HG03521 (cell line): ENCODE measurements around the gene ATAD3B.
"Not testable (repeated sequence)": the region's sequence is repeated elsewhere in the genome, so short reads cannot be mapped to it uniquely, and the experiment has no call there.

ENCODE experiments used
- ATAC-seq: cut with Tn5 transposase; IDR thresholded peaks from one replicate; pipeline ENCODE4 v1.9.1; 2021; ENCODE audit warnings: mild to moderate bottlenecking, moderate library complexity; ENCODE audit not compliant: unreplicated experiment

Gene ATAD3B

DNA sequence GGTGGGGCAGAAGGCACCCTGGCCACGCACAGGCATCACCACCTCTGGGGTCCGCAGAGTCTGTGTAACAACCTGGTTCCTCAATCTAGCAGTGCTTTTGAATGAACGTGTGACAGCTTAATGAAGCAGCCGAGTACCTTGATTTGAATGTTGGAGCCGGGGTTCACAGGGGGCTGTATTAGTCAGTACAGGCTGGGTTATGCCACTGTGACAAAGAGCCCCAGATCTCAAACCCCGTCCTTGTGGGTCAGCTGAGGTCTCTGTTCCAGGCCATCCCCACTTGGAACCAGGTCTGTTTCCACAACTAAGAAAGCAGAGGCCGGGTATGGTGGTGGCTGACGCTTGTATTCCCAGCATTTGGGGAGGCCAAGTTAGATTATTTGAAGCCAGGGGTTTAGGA lies 58.4 kb downstream of the ATAD3B start:
- no peak for ATAC-seq

DNA sequence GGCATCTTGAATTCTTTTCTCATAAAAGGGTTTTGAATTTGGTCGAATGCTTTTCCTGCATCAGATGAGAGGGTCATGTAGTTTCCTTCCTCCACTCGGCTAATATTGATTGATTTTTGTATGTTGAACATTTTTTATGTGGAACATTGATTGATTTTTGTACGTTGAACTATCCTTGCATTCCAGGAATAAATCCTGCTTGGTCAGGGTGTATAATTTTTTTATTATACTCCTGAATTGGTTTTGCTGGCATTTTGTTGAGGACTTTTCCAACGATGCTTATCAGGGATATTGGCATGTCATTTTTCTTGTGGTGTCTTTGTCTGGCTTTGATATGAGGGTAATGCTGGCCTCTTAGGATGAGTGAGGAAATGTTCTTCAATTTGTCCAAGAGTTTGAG lies 60.4 kb downstream of the ATAD3B start:
- ATAC-seq: no peak

DNA sequence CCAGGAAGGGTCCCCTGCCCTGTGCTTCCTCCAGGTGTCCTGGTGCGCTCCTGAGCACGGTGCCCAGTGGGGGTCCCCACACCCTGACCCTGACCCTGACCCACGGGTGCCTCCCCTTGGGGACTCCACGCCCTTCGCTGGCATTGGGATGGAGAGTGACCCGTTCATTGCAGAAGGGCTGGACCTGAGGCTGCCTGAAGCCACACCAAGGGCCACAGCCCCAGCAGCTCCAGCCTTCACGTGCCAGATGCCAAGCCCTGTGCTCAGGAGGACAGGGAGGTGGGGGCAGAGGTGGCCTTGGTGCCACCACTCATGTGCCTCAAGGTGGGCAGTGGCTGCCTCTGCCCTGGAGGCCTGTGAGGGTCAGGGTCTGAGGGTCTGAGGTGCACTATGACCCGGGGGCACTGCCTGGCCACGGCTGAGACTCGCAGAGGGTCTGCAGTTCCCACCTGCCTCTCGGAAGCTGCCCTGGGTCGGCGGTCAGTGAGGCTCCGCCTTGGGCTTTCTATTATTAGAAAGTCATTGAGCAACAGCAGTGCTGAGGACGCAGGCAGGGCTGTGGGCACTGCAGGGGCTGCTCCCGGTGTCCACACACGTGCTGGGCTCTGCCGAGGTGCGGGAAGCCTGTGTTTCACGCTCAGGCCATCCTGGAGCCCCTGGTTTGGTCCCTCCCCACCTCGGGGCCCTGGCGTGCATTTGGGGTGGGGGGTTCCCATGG lies 61.8 kb downstream of the ATAD3B start:
- ATAC-seq: not testable (repeated sequence)

DNA sequence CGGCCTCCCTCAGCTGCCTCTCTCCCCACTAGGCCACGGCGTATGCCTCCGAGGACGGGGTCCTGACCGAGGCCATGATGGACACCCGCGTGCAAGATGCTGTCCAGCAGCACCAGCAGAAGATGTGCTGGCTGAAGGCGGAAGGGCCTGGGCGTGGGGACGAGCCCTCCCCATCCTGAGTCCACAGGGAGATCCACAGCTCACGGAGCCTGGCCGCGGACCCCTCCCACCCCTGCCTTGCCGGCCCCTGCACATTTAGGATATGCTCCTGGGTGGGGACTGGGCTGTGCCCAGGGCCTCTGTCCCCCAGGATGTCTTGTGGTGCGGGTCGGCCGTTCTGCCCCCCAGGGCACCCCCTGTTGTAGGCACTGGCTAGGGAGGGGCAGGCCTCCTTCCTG lies 62.3 kb downstream of the ATAD3B start:
- ATAC-seq: not testable (repeated sequence)

DNA sequence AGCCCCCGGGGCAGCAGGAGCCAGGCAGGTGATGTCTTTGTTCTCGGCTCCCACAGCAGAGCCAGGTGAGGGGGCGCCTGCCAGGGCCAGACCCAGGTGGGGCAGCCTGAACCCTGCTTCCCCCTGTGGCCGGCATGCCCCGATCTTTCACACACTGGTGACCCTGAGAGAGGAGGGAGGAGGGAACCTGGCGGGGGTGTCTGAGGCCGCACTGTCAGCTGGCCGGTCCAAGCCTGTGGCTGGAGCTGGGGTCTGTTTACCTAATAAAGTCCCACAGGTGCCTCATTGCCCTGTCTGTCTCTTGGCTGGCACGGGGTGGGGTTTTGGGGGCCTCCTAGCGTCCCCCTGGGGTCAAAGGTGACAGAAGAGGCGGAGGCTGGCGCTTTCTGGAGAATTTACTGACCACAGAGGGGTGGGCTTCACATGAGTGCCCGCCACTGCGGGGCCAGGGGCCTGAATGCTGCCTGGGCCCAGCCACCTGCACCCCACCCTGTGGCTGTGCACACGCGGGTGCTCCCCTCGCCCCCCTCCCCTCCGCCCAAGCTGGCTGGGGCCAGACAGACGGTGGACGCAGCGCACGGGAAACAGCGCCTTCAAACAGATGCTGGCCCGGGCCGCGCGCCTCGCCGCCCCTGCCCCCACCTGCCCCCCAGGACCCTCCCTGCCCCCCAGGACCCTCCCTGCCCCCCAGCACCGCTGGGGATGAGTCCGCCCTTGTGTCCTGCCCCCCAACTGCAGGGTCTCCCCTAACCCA lies 63.0 kb downstream of the ATAD3B start:
- ATAC-seq: no peak

DNA sequence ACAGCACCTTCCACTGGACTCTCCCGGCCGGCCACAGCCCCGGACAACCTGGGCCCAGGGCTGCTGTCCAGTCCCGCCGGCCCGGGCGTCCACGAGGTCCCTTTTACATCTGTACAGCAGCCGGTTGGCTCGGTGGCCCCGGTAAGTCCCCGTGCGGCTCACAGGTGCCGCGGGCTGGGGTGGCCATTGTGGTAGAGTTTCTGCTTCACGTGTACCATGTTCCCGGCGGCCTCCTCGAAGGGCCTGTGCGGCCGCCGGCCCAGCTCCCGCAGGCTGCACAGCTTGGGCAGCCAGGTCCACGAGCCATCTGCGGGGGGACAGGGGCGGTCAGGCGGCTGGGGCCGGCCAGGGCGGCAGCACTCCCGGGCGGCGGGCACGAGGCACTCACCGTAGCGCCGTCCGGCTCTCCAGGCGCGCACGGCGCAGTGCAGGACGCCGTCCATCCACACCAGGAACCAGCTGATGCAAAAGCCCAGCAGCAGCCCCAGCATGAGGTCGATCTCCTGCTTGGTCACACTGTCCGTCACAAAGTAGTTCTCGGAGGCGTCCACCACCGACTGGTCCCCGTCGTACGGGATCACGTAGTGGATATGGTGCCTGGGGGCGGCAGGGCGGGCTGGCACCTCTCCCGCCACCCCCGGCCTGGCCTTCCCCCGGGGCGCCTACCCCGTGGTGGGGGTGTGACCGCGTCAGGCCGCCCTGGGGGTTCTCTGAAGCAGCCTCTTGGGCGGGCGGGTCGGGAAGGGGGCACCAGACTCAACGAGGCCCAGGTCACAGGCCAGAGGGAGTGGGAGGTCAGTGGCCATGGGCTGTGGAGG lies 63.8 kb downstream of the ATAD3B start:
- no peak for ATAC-seq

DNA sequence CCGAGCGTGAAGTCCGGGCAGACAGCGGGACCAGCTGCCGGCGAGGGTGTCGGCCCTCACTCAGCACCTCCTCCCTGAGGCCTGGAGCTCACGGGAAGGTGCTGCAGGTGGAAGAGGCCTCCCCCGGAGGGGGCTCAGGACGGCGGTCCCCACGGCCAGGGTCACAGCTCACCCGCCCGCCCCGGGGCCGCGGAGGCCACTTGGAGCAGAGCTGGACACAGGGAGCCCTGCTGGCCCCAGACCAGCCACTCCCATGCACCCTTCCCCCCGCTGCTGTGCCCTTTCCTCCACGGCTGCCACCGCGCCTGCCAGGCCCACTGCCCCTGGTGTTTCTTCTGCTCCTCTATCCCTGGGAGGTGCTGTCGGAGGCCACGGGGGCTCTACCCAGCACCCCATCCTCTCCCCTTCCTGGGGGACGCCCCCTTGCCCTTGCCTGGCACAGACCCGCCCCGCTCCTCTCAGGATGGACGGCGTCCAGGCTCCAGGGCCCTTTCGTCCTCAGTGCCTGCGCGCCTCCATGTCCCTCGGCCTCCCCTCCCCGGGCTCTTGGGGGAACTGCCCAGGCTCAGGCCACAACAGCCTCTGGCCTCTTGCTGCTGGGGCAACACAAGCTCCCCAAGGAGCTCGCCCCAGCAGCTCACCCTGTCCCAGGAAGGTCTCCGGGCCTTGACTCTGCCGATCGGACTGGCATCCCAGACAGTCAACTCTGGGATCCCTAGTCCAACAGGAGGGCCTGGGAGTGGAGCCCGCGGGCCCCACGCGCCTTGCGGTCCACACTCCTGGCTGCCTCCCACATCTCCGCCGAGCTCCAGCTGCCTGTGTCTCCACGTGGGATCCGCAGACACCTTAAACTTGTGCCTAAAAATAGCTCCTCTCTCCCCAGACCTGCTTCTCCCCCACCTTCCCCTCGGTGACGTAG lies 64.7 kb downstream of the ATAD3B start:
- ATAC-seq: no peak

DNA sequence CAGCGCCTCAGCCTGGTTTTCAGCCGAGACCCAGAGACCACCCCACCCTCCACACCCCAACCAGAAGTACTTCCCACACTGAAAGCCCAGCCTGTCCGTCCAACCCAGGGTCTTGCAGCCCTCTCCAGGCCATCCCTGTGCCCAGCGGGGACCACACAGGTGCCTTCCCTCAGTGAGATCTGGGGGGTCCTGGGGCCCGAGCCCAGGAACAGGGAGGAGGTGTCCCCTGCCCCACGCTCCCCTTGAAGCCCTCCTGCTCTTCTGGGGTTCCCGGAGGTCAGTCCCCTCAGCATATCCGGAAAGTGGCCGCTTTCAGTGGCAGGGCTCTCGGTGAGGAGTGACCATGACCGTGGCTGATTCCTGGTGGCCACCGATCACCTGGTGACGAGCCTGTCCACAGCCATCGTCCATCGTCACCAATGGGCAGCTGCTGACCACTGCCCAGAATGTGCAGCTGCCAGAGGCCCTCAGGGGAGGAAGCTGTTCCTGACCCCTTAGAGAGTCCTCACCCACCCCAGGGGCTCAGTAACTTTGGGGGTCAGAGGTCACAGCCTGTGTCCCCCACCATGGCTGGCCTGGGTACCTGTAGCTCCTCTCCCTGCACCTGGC lies 65.5 kb downstream of the ATAD3B start:
- no peak for ATAC-seq

DNA sequence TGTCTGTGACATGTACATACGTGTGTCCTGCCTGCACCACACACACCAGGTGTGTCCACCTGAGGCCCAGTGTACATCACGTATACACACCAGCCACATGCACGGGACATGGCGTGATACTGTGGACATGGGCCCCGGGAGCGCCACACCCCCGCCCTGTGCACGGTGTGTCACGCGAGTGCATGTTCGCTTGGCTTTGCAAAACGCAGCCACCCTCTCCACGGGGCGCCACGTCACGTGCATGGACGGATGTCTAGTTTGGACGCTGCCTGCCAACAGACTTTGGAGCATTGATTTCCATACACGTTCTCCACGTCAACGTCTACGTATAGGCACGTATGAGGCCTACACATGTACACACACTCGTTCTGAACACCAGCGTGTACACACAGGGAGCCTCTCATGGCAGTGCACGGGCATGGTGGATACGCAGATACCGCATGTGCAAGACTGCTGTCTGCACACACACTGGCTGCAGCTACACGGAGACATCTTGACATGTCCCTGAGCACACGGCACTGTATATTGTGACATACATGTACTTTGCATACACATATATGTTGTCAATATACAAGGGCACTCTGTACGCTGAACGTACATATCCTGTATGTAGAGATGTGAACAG lies 66.2 kb downstream of the ATAD3B start:
- ATAC-seq: no peak

DNA sequence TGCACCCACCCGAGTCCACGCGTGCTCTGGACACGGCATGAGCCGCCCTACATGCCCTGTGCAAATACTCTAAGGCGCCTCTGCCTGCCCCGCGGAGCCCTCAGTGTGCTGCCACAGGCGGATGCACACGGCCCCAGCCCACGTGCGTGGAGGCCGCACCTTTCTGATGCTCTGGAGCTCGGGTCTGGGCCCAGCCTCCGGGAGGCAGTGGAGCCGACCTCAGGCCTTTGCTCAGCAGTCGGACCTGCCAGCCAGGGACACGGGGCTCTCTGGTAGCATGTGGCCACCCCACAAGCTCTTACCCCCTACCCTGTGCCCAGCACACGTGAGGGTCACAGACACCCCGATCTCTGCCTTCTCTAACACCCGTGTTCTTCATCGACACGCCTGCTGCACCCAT lies 66.8 kb downstream of the ATAD3B start:
- ATAC-seq: no peak

DNA sequence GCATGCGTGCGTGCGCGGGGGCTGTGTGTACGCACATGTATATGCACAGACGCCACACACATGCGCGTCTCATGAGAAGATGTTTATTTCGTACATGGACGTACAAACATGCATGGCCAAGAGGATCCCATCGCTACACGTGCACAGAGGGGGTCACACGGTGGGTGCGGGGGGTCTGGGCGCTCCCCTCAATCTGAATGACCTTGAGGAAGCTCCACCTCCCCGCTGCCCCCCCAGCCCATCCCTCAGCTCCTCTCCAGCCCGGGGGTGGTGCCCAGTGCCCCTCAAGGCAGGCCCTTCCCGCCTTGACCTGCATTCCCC lies 67.4 kb downstream of the ATAD3B start:
- ATAC-seq: no peak

DNA sequence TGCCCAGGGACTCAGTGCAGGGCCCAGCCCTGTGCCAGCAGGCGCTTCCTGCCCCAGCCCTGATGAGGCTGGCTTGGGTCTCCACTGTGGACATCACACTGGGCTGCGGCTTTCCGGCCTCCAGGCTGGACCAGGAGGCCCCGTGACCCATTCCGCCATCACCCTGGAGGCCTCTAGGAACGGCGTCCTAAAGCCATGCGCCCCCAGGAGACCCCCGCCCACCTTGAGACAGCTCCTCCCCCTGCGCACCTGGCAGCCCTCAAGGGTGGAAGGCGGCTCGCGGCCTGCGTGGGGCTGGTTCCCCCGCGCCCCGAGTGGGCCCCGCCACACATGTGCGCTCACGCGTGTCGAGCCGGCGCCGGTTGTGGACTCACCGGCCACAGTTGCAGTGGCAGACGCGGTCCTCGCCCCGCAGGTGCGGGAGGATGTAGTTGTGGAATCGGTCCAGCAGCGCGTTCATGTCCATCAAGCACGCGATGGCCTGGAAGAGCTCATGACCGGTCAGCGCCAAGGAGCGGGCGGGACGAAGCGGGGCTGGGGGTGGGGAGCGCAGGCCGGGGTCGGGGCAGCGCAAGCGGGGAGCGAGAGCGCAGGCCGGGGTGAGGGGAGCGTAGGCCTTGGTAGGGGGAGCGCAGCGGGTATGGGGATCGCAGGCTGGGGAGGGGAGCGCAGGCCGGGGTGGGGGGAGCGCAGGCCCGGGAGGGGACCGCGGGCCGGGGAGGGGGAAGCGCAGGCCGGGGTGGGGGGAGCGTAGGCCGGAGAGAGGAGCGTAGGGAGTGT lies 67.9 kb downstream of the ATAD3B start:
- ATAC-seq: no peak

DNA sequence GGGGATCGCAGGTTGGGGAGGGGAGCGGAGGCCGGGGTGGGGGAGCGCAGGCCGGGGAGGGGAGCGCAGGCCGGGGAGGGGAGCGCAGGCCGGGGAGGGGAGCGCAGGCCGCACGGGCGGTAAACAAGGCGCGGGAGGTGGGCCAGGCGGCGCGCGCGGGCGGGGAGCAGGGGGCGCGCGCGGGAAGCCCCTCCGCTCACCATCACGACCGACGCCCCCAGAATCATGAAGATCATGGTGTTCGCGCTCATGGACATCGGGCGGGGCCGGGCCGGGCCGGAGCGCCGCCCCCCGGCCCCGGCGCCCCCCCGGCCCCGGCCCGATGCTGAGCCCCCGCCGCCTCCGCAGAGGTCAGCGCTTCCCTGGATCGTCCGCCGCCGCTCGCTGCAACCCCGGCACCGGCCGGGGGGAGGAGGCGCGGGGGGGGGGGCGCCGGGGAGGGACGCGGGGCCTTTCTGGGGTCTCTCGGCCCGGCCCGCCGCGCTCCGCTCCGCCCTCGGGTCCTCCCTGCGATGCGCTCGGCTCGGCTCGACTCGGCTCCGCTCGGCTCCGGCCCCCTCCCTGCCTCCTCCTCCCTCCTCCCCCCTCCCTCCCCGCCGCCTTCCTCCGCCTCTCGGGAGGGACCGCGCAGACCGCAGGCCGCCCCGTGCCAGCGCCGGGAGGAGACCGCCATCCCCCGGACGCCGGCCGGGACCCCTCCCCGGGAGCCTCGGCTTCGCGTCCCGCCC lies 68.7 kb downstream of the ATAD3B start, which contains the start of gene TMEM240:
Gene TMEM240 (minus strand): TSS at position 535 of the 728 bp plus-strand sequence. CDS start 278 bp downstream, at position 257.
- no peak for ATAC-seq

DNA sequence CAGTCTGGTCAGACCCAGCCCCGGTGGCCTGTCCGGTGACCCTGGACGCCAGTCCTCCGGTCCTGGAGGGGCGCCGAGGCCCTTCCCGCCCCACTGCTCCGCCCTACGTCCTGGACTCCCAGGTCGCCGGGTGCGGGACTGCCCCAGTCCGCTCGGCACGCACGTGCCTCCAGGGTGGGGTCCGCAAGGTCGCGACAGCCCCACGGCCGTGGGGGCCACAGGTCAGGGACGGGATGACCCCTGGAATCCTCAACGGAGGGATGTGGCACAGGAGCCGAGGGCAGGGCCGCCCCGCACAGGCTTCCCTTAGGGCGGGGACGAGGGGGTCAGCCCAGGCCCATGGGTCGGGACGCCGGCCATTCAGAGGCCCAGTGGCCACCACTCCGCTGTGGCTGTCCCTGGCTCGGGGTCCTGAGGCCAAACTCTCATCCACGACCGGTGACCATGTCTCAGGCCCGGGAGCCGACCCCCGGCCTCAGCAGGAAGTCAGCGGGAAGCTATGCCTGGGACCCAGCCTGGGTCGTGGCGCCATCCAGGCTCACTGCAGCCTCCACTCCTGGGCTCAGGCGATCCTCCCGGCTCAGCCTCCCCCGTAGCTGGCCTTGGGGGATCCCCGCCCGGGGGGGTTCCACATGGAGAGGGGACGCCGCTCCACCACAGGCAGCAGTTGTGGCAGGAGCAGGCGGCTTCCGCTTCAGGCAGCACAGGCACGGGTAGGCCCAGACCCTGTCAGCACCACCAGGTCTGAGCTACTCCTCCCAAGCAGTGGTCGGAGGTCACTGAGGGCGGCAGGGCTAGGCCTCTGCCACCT lies 69.5 kb downstream of the ATAD3B start:
- ATAC-seq: no peak

DNA sequence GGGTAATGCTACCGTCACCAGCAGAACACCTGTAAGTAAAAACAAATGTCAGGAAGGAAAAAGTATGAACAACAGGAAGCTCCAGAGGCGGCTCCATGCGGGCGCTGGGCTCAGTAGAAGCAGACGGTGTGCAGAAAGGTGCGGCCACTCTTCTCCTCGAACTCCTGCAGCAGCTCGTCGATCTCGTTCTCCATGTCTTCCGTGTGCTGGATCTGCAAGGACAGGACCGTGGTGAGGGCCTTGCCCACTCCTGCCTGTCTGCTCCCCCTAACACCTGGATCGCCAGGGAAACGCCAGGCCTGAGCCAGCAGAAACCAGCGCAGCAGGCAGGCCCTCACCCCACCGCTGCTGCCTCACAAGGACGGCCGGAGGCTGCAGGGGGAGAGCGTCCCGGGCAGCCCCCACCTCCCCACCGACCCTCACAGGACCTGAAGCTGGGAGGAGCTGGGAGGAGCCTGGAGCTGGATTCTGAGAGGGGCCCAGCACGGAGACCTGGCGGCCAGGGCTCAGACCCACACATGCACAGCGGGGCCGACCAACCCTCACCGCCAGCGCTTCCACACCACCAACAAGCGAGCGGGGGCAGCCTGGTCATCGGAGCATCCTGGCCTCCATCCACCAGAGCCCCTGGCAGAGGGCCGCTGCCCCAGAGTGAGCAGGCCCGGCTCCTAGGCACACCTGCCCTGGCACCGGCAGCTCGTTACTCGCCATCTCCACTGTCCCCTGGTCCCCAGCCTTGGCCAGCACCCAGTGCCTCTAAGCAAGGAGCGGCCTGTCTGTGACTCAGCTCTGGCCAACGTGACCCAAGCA lies 70.6 kb downstream of the ATAD3B start:
- no peak for ATAC-seq
